AG10803 (cell line): ENCODE results near the gene STRBP.

Experiments
- DNase-seq: peaks from one replicate; pipeline ENCODE4 v3.0.0; 2010; ENCODE audit warnings: low read depth
- H3K4me3 ChIP-seq: 2 replicates; pipeline ENCODE4 v1.5.1; 2011; ENCODE audit warnings: mild to moderate bottlenecking, low read length, control low read depth
- TF ChIP-seq, protein P1 (sequence below): conservative IDR thresholded peaks from 2 replicates; pipeline ENCODE4 v1.5.1; 2011; ENCODE audit warnings: mild to moderate bottlenecking, low read length, control low read depth, inconsistent platforms

STRBP gene

DNA sequence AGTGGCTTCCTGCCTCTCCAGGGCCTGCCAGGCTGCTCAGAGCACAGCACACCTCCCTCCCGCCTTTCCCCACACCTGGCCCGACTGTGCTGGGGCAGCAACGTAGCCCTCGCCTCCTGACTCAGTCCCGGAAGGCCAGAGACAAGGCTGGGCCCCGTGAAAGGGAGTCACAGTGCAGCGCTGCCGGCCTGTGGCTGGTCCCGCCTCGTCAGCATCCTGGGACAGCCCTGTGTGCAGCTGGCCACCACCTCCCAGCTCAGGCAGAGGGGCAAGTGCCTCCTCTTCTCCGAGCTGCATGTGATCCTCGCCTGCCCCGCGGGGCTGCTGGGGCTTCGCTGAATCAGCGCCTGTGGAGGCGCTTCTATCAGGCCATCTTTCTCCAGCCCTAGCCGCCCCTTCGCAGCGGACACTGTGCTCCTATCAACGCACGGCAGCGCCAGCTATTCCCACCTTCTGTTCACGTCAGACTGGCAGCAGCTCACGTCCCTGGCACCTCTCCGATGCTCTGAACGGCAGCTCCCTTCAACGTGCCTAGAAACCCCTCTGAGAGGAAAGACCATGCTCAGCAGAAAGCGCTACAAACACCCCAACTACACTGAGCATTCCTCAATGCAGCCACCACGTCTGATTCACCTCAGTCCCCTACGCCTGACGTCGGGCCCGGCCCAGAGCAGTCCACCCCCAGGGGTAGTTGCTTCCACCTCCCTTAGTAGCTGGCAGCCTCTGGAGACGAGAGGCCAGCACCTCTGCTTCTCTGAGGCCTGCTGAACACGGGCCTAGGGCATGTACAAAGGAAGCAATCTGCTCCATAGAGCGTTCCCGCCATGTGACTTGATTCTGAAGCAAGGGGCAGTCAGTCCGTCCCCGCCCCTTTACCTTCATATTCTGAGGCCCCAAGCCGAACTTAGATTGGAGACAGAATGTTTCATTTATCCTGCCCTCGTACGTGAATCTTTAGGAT is 156.1 kb downstream of the STRBP start:
- no peak overlapping the region for H3K4me3 ChIP-seq
- TF ChIP-seq, protein P1, sequence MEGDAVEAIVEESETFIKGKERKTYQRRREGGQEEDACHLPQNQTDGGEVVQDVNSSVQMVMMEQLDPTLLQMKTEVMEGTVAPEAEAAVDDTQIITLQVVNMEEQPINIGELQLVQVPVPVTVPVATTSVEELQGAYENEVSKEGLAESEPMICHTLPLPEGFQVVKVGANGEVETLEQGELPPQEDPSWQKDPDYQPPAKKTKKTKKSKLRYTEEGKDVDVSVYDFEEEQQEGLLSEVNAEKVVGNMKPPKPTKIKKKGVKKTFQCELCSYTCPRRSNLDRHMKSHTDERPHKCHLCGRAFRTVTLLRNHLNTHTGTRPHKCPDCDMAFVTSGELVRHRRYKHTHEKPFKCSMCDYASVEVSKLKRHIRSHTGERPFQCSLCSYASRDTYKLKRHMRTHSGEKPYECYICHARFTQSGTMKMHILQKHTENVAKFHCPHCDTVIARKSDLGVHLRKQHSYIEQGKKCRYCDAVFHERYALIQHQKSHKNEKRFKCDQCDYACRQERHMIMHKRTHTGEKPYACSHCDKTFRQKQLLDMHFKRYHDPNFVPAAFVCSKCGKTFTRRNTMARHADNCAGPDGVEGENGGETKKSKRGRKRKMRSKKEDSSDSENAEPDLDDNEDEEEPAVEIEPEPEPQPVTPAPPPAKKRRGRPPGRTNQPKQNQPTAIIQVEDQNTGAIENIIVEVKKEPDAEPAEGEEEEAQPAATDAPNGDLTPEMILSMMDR: no peak
- no peak for DNase-seq

DNA sequence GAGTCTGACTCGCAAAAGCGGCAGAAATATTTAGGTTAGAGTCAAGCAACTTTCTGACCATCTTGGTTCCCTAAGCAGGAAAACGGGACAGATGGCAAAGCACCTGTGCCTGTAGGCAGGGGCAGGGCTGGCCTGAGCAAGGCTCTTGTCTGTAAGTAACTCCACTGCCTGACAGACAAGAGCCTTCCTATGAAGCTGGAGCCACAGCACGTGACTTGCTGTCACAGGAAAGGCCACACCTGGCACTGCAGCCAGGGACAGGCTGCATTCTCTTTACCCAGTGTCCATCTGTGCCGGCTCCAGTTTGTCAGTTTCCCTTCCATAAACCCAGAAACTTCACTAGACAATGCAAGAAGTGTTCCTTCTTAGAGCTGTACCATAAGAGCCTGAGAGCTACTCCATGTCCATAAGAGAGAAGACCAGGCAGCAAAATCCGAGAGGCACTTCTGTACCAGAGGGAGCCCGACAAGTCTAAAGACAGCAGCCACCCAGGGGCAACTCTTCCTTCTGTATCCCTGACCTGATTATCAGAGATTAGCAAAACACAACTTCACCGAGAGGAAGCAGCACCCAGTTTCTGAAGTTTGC is 156.9 kb downstream of the STRBP start:
- no peak overlapping the region for H3K4me3 ChIP-seq
- TF ChIP-seq, protein P1: no peak
- no peak for DNase-seq

DNA sequence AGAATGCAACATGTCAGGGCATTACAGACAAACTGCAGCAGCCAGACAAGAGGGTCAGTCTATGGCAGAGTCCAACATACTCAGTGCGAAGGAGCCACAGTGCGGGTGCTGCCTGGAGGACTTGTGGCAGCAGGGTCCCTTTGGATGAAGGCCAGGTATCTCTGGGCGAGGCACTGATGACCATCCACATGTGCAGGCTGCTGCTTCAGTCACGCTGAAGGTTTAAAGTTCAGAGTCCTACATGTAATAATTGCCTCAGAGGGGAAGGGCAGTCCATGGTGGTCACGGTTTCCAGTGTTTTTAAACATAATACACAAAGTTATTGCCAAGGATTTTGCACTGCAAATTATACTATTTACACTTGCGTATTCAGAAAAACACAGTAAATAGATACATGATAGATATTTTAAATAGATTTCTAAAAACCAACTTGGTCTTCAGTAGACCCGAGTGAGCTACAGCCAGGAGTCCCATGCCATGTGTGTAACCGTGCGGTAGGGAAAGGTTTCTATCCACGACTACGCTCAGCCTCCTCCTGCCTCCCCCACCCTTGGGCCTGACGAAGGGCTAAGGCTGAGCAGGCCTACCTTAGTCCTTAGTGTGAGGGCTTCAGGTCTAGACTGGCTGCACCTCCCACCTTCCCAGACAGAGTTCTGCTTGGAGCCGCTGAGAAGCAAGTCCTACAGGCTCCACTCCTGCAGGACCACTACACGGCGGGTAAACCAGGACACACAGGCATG is 158.7 kb downstream of the STRBP start:
- TF ChIP-seq, protein P1: no peak
- no peak overlapping the region for H3K4me3 ChIP-seq
- no peak for DNase-seq

DNA sequence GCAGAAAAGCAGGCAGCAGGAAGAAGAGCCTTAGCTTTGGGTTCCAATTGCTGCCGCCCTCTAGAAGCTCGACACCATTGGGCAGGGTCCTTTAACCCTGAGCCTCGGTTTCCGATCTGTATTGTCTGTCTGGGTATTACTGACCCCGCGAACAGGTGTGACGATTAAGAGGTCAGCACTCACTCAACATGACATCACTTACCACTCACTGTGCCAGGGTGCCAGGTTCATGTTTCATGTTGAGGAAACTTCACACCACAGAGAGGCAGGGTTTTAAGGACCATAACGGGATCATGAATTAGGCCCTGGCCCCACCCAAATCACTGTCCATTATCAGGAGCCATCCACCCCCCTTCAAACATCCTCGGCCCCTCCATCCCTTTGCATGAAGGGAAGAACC is 159.4 kb downstream of the STRBP start:
- no peak overlapping the region for H3K4me3 ChIP-seq
- TF ChIP-seq, protein P1: no peak
- no peak for DNase-seq

DNA sequence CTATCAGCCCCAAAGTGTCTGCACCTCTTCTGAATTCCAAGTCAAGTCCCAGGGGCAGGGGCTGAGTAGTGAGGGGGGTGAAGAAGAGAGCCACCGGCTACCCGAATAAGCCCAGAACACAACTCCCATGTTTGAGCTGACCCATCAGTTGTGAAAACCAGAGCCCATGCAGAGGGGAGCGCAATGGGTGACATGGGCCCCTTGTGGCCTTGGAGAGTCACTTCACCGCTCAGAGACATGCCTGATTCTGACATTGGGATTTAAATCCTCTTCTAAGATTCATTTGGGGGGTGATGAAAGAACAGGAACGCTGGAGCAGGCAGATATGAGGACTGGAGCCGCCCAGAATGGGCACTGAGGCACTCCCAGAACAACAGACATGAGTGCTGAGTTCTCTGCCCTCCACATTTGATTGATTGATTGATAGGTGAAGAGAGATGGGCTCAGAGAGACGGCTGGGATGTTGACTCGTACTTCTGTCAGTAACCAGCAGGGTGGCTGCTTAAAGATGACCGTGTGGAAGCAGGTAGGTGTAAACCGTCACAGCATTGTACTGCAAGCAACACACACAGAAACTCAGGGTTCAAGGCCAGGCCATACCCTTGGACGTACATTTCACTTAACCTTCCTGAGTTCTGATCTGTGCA is 160.6 kb downstream of the STRBP start:
- no peak overlapping the region for H3K4me3 ChIP-seq
- DNase-seq: no peak
- TF ChIP-seq, protein P1: no peak

DNA sequence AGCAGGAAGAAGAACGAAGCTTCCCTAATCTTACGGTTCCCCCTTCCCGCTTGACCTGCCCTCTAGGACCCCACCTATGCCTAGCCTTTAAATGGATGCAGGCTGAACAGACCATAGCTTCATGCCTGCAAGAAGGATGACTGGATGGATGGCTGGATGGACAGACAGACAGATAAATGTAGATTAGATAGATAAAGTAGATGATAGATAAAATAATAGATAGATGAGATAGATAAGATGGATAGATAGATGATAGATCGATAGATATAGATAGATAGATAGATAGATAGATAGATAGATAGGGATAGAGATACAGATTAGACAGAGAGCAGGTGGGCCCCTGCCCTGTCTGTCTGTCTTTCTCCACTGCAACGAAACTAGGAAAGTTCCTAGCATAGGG is 162.9 kb downstream of the STRBP start:
- H3K4me3 ChIP-seq: no peak overlapping the region
- TF ChIP-seq, protein P1: no peak
- DNase-seq: no peak
